Sigmoid colon (tissue), 4 donors: ENCODE results near the gene RAVER2.

Experiments used
- POLR2AphosphoS5 ChIP-seq, 4 donors: sonication (generic); formaldehyde crosslinking; IDR thresholded peaks; one replicate each; pipeline ENCODE4 v1.6.1; 2017; ENCODE audit warnings: antibody characterized with exemption in 4 of 4
- TF ChIP-seq, protein P1 (sequence below), 4 experiments: fragments of 450-650 bp in 3 of 4; fragments of 200-600 bp in 1 of 4; IDR thresholded peaks; one replicate each; pipeline ENCODE4 v1.5.1; 2016 to 2019; ENCODE audit warnings: antibody characterized with exemption in 4 of 4, mild to moderate bottlenecking in 3 of 4, moderate library complexity in 2 of 4

DNA sequence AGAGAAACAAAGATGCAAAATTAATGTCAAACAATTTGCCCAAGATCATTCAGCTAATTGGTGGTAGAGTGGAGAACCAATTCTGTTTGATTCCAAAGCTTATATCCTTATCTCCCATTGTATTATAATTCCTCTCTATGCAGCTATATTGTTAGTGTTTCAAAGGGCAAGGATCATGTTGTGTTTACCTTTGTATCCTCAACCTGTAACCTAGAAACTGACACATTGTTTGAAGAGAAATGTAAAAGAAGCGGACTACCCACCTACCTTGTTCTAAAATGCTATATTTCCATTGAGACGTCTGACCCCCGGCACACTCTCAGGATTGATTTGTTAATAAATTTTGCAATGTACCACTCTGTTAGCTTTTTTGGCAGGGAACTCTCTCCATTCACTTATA lies 9.3 kb downstream of the RAVER2 start:
- TF ChIP-seq, protein P1, sequence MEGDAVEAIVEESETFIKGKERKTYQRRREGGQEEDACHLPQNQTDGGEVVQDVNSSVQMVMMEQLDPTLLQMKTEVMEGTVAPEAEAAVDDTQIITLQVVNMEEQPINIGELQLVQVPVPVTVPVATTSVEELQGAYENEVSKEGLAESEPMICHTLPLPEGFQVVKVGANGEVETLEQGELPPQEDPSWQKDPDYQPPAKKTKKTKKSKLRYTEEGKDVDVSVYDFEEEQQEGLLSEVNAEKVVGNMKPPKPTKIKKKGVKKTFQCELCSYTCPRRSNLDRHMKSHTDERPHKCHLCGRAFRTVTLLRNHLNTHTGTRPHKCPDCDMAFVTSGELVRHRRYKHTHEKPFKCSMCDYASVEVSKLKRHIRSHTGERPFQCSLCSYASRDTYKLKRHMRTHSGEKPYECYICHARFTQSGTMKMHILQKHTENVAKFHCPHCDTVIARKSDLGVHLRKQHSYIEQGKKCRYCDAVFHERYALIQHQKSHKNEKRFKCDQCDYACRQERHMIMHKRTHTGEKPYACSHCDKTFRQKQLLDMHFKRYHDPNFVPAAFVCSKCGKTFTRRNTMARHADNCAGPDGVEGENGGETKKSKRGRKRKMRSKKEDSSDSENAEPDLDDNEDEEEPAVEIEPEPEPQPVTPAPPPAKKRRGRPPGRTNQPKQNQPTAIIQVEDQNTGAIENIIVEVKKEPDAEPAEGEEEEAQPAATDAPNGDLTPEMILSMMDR (IDR thresholded peaks at IDR 0.05) = no peak
- no peak for TF ChIP-seq POLR2AphosphoS5 (IDR thresholded peaks at IDR 0.05)
